Posterior cingulate gyrus (tissue), 11 donors: ENCODE results near the gene HMCN1.

Experiments used
- DNase-seq, 10 donors: peaks; one replicate each; pipeline versions ENCODE4 v3.0.0 to v3.0.0-alpha.2; 2020 to 2021; ENCODE audit warnings: mixed read lengths in 3 of 10
- intact Hi-C: fragments of 100-400 bp; cut with DNase I; formaldehyde crosslinking; loops from one replicate; pipeline ENCODE4 v1.15.1; 2023

Gene HMCN1

GRCh38 chr1:185733818-185734735 lies at the start of gene HMCN1:
TSS of gene HMCN1 (plus strand) at chr1:185734391. CDS start at chr1:185734780, 389 bp downstream.
- peak; percentile 10 to 83 (median 39) for DNase-seq
- intact Hi-C loops = no loop called here

DNA sequence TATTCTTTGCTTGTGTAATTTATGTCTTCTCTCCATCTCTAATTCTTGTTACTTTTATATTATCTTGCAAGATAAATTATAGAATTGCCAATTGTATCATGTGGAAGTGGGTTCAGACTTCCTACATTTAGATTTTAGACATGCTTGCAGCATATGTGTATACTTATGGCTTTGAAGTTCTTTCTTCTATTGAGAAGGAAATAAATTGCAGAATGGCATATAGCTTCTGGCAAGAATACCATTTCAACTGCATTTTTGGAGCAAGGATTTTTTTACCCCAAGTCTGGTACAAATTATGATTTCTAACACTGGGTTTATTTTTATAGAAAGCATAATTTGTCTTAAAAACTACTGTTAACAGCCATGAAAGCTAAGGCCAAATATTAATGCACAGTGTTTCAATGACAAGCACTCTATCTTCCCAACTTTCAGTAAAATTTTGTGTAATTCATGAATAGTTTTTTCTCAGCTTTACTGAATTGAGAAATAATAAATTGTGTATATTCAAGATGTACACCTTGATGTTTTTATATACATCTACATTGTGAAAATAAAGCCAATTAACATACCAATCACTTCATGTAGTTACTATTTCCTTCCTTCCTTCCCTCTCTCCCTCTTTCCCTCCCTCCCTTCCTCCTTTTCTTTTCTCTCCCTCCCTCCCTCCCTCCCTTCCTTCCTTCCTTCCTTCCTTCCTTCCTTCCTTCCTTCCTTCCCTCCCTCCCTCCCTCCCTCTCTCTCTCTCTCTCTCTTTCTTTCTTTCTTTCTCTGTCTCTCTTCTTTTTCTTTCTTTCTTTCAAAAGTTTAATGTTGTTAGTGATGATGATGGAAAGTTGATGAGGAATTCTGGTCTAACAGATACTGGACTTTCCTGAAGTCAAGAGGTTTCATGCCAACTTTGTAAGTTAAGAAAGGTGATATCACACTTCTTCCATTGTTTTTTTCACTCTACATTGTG lies 47.1 kb upstream of the HMCN1 start:
- intact Hi-C loops = no loop called here
- no peak for DNase-seq

GRCh38 chr1:185690527-185690926 lies 43.7 kb upstream of the HMCN1 start:
- intact Hi-C loops = no loop called here
- no peak for DNase-seq

GRCh38 chr1:185693654-185694053 lies 40.5 kb upstream of the HMCN1 start:
- no peak for DNase-seq
- intact Hi-C loops = no loop called here

DNA sequence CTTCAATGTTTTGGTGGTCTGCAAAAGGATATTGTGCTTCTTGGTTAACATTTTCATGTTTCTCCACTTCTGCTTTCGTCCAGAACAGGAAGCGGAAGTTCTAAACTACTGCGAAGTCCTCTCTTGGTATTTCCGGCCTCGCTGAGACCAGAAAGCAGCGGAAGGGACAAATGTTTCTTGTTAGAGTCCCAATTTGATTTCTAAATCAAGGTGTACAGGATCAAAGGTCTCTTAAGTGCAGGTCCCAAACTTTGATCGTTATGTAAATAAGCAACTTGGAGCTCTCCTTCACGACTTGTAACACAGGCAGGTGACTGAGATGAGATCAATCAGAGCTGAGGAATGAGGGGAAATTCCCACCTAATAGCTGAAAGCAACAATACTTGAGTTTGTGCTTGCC lies 40.1 kb upstream of the HMCN1 start:
- DNase-seq = no peak
- intact Hi-C loops = no loop called here

DNA sequence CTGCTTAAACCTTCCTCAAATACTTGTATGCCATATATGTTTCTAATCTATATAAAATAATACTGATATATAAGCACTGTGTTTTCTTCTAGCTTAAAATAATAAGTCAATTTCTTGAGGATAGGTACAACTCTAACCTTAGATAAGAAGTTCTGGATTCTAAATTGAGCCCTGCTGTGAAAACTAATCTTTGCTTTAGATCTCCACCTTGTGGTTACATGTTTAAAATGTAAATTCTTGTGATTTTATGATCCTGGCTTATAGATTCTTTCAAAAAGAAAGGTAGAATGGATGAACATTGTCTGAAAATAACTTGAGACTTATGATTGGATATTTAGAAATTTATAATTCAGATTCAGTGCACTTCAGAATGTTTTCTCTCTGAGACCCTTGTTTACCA lies 38.9 kb upstream of the HMCN1 start:
- no peak for DNase-seq
- intact Hi-C loops = no loop called here

DNA sequence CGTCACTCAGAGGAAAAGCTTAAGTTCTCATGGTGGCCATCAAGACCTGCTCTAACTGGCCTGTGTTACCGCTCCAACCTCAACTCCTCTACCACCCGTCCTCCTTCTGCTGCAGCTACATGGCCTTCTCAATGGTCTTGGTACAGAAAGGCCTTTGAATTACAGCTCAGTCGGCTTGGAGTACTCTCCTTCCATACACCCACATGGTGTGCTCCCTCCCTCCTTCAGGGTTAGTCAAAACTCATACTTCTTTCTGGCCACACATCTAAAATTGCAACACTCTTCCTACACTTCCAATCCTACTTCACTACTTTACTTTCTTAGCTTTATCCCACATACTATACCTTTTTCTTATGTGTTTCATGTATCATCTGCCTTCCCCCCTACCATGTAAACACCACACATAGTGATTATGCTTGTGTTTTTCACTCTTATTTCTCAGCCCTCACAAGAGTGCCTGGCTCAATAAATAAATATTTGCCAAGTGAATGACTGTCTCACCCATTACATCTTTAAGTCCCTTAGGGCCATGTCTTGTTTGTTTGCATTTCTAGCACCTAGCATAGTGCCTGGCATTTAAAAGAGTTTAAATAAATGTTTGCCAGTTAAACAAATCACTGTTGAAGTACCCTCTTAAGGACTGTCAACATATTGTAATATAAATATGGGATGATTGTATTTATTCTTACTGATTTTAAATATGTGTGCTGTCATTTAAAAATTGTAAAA lies 37.6 kb upstream of the HMCN1 start:
- intact Hi-C loops = no loop called here
- DNase-seq = no peak

GRCh38 chr1:185699874-185700273 lies 34.3 kb upstream of the HMCN1 start:
- DNase-seq = no peak
- intact Hi-C loops = no loop called here

DNA sequence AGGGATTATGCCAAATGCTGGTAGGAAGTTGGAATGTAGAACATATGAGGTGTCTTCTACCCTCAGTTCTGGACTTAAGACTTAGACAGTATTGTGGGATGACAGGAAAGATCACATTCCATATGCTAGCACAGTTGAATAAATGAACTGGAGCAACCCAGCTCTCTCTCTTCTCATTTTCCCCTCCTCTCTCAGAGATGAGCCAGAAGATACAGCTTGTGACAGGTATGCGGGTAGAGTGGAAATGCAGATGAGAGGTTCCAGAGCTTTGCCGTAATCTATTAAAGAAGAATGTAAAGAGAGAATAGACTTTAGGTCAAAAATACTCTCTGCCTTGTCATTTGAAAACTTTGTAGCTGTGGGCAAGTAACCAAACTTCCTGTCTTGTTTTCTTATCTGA lies 32.5 kb upstream of the HMCN1 start:
- no peak for DNase-seq
- intact Hi-C loops = no loop called here

GRCh38 chr1:185704181-185704580 lies 30.0 kb upstream of the HMCN1 start:
- DNase-seq = no peak
- intact Hi-C loops = no loop called here

DNA sequence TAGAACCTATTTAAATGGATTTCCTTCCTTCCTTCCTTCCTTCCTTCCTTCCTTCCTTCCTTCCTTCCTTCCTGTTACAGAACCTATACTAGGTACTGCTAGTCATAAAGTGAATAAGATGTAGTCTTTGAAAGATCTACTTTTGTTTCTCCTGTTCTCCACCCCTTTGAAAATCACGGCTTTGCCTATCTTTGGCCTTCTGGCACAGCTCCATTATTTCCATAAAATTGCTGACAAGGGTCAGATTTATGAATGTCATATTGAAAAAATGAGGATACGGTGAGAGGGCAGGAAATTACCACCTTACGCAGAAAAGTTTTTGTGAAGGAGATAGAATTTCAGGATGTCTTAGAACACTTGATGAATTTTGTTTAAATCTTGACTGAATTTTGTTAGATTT lies 18.1 kb upstream of the HMCN1 start:
- intact Hi-C loops = no loop called here
- no peak for DNase-seq

DNA sequence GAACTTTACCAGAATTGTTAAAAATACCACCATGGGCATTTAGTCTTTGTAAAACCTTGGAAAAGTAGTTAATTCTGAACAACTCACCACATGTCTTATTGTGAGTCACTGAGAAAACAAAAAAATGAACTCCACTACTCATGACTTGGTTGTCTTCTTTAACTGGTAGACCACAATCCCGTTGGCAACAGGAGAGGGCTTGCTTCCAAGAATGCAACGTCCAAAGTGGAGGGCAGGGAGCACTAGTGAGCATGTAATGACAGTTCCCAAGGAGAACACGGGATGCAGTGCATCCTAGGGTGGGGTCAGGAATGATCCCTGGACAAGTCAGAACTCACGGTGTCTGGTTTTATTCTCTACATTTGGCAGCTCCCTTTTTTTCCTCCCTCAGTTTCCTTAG lies 15.2 kb upstream of the HMCN1 start:
- DNase-seq = no peak
- intact Hi-C loops = no loop called here

GRCh38 chr1:185720633-185721272 lies 13.4 kb upstream of the HMCN1 start:
- intact Hi-C loops = loop anchor here (2.0 kb wide), 1 partner anchor 492 kb away; no protein-coding TSS in a partner anchor
- no peak for DNase-seq

DNA sequence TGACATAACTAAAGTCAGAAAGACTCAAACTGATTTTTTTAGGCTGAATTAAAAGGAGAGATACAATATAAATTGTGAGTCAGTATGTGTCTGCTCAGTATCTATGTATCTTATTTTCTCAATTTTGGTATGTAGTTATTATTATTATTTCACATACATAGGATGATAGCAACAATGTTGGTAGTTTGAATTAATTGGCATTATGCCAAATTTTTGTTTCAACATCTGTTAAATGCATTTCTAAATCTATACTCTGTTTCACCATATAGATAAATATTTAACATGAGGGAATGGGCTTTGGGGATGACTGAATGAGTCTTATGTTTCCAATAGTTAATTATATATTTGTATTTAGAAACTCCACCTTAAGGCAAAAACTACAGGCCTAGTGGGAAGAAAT lies 12.6 kb upstream of the HMCN1 start:
- intact Hi-C loops = loop anchor here (2.0 kb wide), 1 partner anchor 491 kb away; no protein-coding TSS in a partner anchor

GRCh38 chr1:185722098-185722497 lies 12.1 kb upstream of the HMCN1 start:
- intact Hi-C loops = no loop called here
- no peak for DNase-seq

More for the DNA sequence above, 12.6 kb upstream of the HMCN1 start:
- DNase-seq = no peak

DNA sequence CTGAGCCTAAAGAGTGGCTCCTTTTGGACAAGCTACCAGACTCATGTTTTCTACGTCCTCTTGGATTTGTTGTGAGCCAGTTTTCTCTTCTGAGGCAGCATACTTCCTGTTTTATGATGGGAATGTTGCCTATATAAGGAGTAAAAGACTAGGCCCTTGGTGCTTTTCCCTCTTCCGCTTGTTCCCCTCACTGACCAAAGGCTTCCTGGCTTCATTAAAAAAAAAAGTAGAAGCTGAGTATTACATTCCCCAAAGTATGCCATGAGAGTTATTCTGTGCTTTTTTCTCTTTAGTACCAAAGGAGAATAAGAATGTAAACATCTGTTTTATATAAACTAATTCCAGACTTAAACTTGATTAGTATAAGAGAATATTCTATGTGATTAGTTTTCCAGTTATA lies 6.5 kb upstream of the HMCN1 start:
- no peak for DNase-seq
- intact Hi-C loops = no loop called here

GRCh38 chr1:185731446-185731845 lies 2.7 kb upstream of the HMCN1 start:
- no peak for DNase-seq
- intact Hi-C loops = no loop called here

- DNase-seq = no peak
These were observed 1.2 kb upstream of the HMCN1 start for GRCh38 chr1:185732951-185733350.

GRCh38 chr1:185734929-185735700 lies 924 bp downstream of the HMCN1 start:
- intact Hi-C loops = no loop called here
- no peak for DNase-seq

More at GRCh38 chr1:185732951-185733350, 1.2 kb upstream of the HMCN1 start:
- intact Hi-C loops = no loop called here
